COLO668 (cell line): ENCODE results near the gene USP8.
"Not testable (repeated sequence)": the region's sequence is repeated elsewhere in the genome, so short reads cannot be mapped to it uniquely, and the experiment has no call there.

Experiments
- DNase-seq: peaks from one replicate; lab custom pipeline; 2025; ENCODE audit not compliant: unreplicated experiment; lab: John Stamatoyannopoulos, UW

USP8 gene

GRCh38 chr15:50438251-50438650, 14.0 kb downstream of the USP8 start:
- no peak for DNase-seq

GRCh38 chr15:50440932-50441331, 16.7 kb downstream of the USP8 start:
- DNase-seq: no peak

GRCh38 chr15:50452927-50453326, 28.7 kb downstream of the USP8 start:
- no peak for DNase-seq

GRCh38 chr15:50458348-50459112, 34.3 kb downstream of the USP8 start:
- no peak for DNase-seq

GRCh38 chr15:50463423-50464358, 39.5 kb downstream of the USP8 start:
- no peak for DNase-seq

GRCh38 chr15:50471072-50471471, 46.9 kb downstream of the USP8 start:
- no peak for DNase-seq

GRCh38 chr15:50476143-50476542, 51.9 kb downstream of the USP8 start:
- DNase-seq: no peak

- no peak for DNase-seq
Observed at GRCh38 chr15:50484781-50485180, 60.6 kb downstream of the USP8 start.

- DNase-seq: no peak
Observed at GRCh38 chr15:50485389-50485788, 61.2 kb downstream of the USP8 start.

GRCh38 chr15:50487287-50487686, 63.1 kb downstream of the USP8 start:
- DNase-seq: no peak

- no peak for DNase-seq
Observed at GRCh38 chr15:50493625-50494024, 69.4 kb downstream of the USP8 start.

- DNase-seq: not testable (repeated sequence)
Observed at GRCh38 chr15:50494547-50494946, 70.3 kb downstream of the USP8 start.

DNA sequence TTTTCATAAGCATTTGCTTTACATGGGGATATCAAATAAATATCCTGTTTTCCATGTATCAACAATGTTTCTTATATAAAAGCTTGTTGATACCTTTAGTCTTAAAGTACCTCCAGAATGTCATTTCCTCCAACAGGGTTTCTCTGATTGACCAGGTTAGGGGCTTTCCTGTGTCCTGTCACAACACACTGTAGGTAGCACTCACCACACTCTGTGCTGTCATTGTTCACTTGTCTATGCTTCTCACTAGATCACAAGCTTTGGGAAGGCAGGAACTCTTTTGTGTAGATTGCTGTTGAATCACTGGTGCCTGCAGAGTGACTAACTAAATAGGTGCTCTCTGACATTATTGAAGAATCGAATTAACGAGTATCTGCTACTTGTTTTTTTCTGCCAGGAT, 72.5 kb downstream of the USP8 start:
- no peak for DNase-seq

DNA sequence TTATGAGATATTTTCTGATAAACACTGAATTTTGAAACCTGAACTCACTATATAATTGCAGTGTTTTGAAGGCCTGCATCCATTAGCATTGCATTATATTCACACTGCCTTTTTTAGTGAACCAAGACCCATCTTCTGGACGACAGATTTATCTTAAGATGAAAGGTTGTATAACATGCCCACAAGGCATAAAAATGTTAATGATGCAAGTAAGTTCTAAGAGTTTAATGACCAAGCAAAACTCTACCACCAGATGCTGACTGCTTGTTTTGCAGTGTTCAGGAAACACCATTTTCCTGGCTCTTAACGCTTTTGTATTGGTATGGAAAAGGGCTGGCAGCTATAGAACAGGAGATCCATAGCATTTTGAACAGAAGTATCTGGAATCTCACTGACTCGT, 76.1 kb downstream of the USP8 start:
- no peak for DNase-seq

DNA sequence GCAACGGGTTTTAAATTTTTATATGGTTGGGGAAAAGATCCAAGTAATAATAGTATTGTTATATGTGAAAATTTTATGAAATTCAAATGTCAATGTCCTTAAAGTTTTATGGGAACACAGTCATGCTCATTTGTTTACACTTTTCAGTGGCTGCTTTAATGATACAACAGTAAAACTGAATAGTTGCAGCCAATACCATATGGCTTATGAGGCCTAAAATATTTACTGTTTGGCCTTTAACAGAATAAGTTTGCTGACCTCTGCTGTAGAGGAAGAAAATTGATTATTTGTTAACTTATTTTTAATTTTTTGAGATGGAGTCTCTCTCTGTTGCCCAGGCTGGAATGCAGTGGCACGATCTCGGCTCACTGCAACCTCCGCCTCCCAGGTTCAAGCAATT, 77.6 kb downstream of the USP8 start:
- DNase-seq: no peak

- DNase-seq: no peak
Observed at GRCh38 chr15:50503144-50503543, 78.9 kb downstream of the USP8 start.

DNA sequence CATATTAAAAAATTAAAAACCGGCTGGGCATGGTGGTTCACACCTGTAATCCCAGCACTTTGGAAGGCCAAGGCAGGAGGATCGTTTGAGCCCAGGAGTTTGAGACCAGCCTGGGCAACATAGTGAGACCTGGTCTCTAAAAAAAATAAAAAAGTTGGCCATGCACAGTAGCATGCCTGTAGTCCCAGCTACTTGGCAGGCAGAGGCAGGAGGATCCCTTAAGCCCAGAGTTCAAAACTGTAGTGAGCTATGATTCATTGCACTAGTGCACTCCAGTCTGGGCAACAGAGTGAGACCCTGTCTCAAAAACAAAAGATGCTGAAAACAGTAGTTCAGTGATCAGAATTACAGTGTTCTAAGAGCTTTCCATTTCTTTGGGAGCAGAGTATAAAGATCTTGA, 81.5 kb downstream of the USP8 start:
- not testable (repeated sequence) for DNase-seq

- DNase-seq: no peak
Observed at GRCh38 chr15:50506121-50506520, 81.9 kb downstream of the USP8 start.

DNA sequence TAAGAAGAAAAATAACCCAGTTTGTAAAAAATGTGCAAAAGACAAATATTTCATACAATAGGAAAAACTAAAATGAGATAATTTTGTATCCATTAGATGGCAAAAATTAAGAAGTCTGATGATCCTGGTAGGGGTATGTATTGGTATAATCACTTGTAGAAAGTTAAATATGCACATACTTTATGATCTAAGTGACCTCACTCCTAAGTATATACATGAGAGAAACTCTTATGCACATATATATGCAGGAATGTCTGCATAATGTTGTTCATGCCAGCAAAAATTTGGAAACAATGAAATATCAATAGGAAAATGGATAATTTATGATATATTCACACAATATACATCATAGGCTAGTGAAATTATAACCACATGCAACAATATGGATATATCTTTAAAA, 88.8 kb downstream of the USP8 start:
- no peak for DNase-seq

GRCh38 chr15:50519740-50520425, 95.7 kb downstream of the USP8 start:
- DNase-seq: no peak

- DNase-seq: no peak
Observed at GRCh38 chr15:50523851-50524251, 99.6 kb downstream of the USP8 start.

DNA sequence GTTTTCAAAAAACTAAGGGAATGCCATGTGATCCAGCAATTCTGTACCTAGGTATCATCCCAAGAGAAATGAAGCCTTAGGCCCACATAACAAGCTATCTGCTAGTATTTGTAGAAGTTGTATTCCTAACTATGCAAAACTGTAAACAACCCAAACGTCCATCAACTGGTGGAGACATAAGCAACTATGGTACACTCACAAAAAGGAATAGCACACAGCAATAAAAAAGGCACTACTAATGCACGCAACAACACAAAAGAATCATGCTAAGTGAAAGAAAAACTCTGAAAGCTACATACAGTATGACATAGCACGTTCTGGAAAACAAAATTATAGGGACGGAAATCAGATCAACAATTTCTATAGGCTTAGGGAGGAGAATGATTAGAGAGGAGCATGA, 107.0 kb downstream of the USP8 start:
- no peak for DNase-seq
